Lower lobe of right lung (tissue), 2 donors: ENCODE data around the gene KCNV2. TPM values are rescaled to one million over a fixed set of nuclear protein-coding genes. Genes with fewer than 3 reads are reported as not detected.

Source experiments
- ATAC-seq, 2 donors: fragments of 200-7000 bp; cut with Tn5 transposase; one replicate each; pipeline ENCODE4 v1.9.1; 2020 to 2022; ENCODE audit warnings: mild to moderate bottlenecking in 2 of 2, moderate library complexity in 2 of 2
- DNase-seq: peaks from one replicate; pipeline ENCODE4 v3.0.0-alpha.2; 2020
- H3K27ac ChIP-seq: fragments of 200-600 bp; one replicate; pipeline ENCODE4 v1.8.0; 2022
- H3K27me3 ChIP-seq: fragments of 200-600 bp; one replicate; pipeline ENCODE4 v1.8.0; 2022; ENCODE audit warnings: low read depth
- H3K36me3 ChIP-seq: fragments of 200-600 bp; one replicate; pipeline ENCODE4 v1.8.0; 2022; ENCODE audit warnings: mild to moderate bottlenecking
- H3K4me1 ChIP-seq: fragments of 200-600 bp; one replicate; pipeline ENCODE4 v1.8.0; 2022
- H3K4me3 ChIP-seq: fragments of 200-600 bp; one replicate; pipeline ENCODE4 v1.8.0; 2022; ENCODE audit warnings: mild to moderate bottlenecking
- H3K9me3 ChIP-seq: fragments of 200-600 bp; one replicate; pipeline ENCODE4 v1.8.0; 2022
- intact Hi-C: fragments of 100-400 bp; cut with DNase I; formaldehyde crosslinking; loops from one replicate; pipeline ENCODE4 v1.11.0; 2022
- total RNA-seq: library from RNA; stranded (reverse); fragmentation: NEBNext Ultra II Directional; extraction: Animal tissue kit (Norgen Biotek cat#: 25700); gene quantifications from one replicate; pipeline ENCODE4 v1.2.1, GENCODE V29; 2021
- TF ChIP-seq, protein P1 (sequence below): fragments of 200-600 bp; IDR thresholded peaks from one replicate; pipeline ENCODE4 v1.8.0; 2022; ENCODE audit warnings: antibody characterized with exemption, mild to moderate bottlenecking
- donor health status: DM: no; HTN: yes; CAD: no; lungs with severe emphysema.

Gene KCNV2
- total RNA-seq, 1 donor from 2014 or later: not detected

DNA sequence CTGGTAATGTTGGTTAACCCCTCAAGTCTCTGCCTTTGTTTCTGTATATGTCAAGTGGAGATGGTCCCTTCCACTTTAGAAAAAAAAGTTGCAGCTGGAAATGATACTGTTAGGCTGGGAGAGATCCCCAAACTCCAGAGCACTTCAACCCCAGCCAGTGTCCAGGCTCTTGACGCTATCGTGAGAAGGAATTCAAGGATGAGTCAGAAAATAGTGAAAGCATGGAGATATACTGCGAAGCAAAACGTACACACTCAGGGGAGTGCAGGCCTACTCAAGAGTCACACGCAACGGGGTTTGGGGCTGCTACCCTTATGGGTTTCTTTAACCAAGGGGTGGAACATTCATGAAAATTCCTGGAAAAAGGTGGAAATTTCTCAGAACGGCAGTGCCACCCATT lies 24.9 kb downstream of the KCNV2 start:
- TF ChIP-seq, protein P1, sequence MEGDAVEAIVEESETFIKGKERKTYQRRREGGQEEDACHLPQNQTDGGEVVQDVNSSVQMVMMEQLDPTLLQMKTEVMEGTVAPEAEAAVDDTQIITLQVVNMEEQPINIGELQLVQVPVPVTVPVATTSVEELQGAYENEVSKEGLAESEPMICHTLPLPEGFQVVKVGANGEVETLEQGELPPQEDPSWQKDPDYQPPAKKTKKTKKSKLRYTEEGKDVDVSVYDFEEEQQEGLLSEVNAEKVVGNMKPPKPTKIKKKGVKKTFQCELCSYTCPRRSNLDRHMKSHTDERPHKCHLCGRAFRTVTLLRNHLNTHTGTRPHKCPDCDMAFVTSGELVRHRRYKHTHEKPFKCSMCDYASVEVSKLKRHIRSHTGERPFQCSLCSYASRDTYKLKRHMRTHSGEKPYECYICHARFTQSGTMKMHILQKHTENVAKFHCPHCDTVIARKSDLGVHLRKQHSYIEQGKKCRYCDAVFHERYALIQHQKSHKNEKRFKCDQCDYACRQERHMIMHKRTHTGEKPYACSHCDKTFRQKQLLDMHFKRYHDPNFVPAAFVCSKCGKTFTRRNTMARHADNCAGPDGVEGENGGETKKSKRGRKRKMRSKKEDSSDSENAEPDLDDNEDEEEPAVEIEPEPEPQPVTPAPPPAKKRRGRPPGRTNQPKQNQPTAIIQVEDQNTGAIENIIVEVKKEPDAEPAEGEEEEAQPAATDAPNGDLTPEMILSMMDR: no peak
- intact Hi-C loops: no loop called here
- H3K9me3 ChIP-seq: no peaks in the 10 kb centered on the region
- H3K27ac ChIP-seq: no peak overlapping the region
- no peaks in the 10 kb centered on the region for H3K36me3 ChIP-seq
- H3K27me3 ChIP-seq: no peaks in the 10 kb centered on the region
- H3K4me1 ChIP-seq: no peaks in the 10 kb centered on the region
- ATAC-seq (no peak), DNase-seq (no peak)
- no peak overlapping the region for H3K4me3 ChIP-seq

DNA sequence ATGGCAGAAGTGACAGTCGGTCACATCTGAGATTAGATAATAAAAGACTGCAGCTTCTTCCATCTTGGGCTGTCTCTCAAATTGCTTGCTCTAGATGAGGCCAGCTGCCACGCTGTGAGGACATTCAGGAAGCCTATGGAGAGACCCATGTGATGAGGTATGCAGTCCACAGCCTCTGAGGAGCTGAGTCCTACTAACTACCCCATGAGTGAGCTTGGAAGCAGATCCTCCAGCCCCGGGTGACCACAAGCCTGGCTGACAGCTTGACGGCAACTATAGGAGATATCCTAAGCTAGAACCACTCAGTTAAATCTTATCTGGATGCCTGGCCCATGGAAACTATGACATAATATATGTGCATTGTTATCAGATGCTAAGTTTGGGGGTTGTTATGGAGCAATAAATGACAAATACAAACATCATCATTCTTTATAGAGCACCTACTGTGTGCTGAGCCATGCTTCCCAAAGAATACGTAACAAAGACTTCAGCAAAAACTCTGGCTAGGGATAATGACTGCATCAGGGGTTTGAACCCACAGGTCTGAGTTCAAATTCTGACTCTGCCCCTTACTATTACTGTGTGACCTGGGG lies 26.7 kb downstream of the KCNV2 start:
- Histone ChIP-seq H3K36me3 (no peaks in the 10 kb centered on the region), H3K27ac (no peak overlapping the region), H3K9me3 (no peaks in the 10 kb centered on the region), H3K27me3 (no peaks in the 10 kb centered on the region), H3K4me3 (no peak overlapping the region), H3K4me1 (no peaks in the 10 kb centered on the region)
- DNase-seq (no peak), ATAC-seq (no peak)
- intact Hi-C loops: no loop called here
- TF ChIP-seq, protein P1: no peak

DNA sequence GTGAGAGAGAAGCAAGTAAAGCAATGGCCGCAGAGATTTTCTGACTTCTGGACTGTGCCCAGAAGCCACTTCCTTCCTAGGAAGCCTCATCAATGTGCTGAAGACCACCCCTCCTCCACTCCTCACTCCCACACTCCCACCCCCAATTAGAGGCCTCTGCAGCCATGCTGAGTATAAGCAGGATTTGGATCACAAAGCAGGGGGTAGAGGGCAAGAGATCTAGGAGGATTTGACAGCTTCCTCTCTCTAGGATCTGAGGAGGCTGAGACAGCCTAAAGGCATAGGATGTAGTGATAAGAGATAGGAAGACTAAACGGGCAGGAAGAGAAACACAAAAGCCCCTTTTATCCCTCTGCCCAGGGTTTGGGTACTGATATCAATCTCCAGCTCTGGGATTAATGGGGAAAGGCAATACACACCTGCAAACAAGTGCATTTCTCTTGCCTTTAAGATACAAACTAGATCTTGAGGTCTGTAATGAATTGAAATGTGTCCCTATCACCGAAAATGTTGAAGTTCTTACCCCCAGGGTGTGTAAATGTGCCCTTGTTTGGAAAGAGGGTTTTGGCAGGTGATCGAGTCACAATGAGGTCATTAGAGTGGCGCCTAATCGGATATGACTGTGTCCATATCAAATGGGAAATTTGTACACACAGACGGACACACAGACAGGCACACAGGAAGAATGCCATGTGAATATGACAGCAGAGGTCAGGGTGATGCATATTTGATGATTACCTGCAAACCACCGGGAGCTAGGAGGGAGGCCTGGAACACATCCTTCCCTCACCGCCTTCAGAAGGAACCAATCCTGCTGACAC lies 28.5 kb downstream of the KCNV2 start:
- H3K27ac ChIP-seq: no peak overlapping the region
- H3K9me3 ChIP-seq: no peaks in the 10 kb centered on the region
- ATAC-seq: no peak
- no peaks in the 10 kb centered on the region for H3K4me1 ChIP-seq
- TF ChIP-seq, protein P1: no peak
- no peaks in the 10 kb centered on the region for H3K27me3 ChIP-seq
- DNase-seq: no peak
- no peaks in the 10 kb centered on the region for H3K36me3 ChIP-seq
- H3K4me3 ChIP-seq: no peak overlapping the region
- intact Hi-C loops: no loop called here

DNA sequence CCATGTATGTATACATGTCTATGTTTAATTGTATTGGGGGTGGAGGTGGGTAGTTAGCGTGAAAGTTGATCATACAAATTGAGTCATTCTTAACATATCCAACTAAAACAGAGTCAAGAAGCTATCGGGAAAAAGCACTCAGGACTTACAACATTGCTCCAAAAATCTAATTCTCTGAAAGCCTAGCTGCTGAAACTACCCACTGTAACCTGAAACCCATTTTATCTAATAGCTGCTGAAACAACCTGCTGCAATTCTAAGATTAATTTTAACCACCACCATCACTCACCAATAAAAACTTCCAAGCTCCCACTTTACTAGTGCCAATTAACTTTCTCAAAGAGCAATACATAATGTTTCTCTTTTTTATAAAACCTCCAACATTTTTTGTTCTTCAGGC lies 32.2 kb downstream of the KCNV2 start:
- H3K4me3 ChIP-seq: no peak overlapping the region

DNA sequence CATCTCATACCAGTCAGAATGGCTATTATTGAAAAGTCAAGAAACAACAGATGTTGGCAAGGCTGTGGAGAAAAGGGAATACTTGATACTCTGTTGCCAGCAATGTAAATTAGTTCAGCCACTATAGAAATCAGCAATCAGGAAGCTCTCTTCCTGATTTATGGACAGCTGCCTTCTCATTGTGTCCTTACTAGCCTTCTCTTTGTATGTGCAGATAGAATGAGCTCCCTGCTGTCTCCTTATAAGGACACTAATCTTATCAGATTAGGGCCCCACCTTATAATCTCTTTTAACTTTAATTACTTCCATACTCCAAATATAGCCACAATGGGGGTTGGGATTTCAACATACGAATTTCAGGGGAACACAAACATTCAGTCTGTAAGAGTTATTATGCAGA lies 38.0 kb downstream of the KCNV2 start:
- no peaks in the 10 kb centered on the region for H3K4me1 ChIP-seq
- H3K9me3 ChIP-seq: no peaks in the 10 kb centered on the region
- intact Hi-C loops: no loop called here
- H3K36me3 ChIP-seq: no peaks in the 10 kb centered on the region
- TF ChIP-seq, protein P1: no peak
- H3K27me3 ChIP-seq: no peaks in the 10 kb centered on the region
- ATAC-seq: no peak
- no peak overlapping the region for H3K4me3 ChIP-seq
- H3K27ac ChIP-seq: no peak overlapping the region
- DNase-seq: no peak

More for the DNA sequence above, 32.2 kb downstream of the KCNV2 start:
- TF ChIP-seq, protein P1: no peak
- no peaks in the 10 kb centered on the region for H3K27me3 ChIP-seq
- intact Hi-C loops: no loop called here
- no peaks in the 10 kb centered on the region for H3K36me3 ChIP-seq
- no peak overlapping the region for H3K27ac ChIP-seq
- no peaks in the 10 kb centered on the region for H3K9me3 ChIP-seq
- no peak for DNase-seq
- ATAC-seq: no peak
- no peaks in the 10 kb centered on the region for H3K4me1 ChIP-seq
